ENCODE measurements around the gene CPLX3.

DNA sequence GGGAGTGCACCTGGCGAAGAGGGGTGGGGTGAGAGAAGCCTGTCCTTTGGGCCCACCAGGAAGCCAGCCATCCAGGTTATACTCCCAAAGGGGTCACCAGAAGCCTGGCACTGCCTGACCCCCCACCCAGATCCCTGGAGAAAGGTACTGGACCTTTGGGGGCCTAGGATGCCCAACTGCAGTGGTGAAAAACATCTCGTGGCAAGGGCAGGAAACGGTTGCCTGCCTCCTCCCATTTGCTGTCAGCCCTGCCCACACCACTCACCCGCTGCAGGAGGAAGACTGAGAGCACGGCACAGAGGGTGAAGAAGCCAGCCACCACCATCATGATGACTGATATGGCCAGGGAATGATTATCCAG is 18.8 kb downstream of the CPLX3 start:
- no peak for TF ChIP-seq EP300 (IDR thresholded peaks at IDR 0.05; ENCODE audit: borderline replicate concordance)
- no peak for TF ChIP-seq RAD21 (IDR thresholded peaks at IDR 0.05; ENCODE audit: low read depth)
- TF ChIP-seq, protein P1, sequence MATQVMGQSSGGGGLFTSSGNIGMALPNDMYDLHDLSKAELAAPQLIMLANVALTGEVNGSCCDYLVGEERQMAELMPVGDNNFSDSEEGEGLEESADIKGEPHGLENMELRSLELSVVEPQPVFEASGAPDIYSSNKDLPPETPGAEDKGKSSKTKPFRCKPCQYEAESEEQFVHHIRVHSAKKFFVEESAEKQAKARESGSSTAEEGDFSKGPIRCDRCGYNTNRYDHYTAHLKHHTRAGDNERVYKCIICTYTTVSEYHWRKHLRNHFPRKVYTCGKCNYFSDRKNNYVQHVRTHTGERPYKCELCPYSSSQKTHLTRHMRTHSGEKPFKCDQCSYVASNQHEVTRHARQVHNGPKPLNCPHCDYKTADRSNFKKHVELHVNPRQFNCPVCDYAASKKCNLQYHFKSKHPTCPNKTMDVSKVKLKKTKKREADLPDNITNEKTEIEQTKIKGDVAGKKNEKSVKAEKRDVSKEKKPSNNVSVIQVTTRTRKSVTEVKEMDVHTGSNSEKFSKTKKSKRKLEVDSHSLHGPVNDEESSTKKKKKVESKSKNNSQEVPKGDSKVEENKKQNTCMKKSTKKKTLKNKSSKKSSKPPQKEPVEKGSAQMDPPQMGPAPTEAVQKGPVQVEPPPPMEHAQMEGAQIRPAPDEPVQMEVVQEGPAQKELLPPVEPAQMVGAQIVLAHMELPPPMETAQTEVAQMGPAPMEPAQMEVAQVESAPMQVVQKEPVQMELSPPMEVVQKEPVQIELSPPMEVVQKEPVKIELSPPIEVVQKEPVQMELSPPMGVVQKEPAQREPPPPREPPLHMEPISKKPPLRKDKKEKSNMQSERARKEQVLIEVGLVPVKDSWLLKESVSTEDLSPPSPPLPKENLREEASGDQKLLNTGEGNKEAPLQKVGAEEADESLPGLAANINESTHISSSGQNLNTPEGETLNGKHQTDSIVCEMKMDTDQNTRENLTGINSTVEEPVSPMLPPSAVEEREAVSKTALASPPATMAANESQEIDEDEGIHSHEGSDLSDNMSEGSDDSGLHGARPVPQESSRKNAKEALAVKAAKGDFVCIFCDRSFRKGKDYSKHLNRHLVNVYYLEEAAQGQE (IDR thresholded peaks at IDR 0.05; ENCODE audit: low read depth): no peak
- no peak for TF ChIP-seq EGR1 (IDR thresholded peaks at IDR 0.05)
- TF ChIP-seq, protein P2, sequence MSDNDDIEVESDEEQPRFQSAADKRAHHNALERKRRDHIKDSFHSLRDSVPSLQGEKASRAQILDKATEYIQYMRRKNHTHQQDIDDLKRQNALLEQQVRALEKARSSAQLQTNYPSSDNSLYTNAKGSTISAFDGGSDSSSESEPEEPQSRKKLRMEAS (IDR thresholded peaks at IDR 0.05): no peak
- TF ChIP-seq NFIC (IDR thresholded peaks at IDR 0.05): no peak
- TF ChIP-seq TEAD4 (IDR thresholded peaks at IDR 0.05): no peak
- TF ChIP-seq USF1 (IDR thresholded peaks at IDR 0.05): no peak
- TF ChIP-seq TCF12 (IDR thresholded peaks at IDR 0.05; ENCODE audit: low read depth): no peak
- no peak for TF ChIP-seq YY1 (IDR thresholded peaks at IDR 0.05; ENCODE audit: low read depth)
- no peak for TF ChIP-seq CEBPB (IDR thresholded peaks at IDR 0.05)
- no peak for TF ChIP-seq ZBTB7A (IDR thresholded peaks at IDR 0.05; ENCODE audit: low read depth)
- no peak for TF ChIP-seq TAF1 (IDR thresholded peaks at IDR 0.05; ENCODE audit: low read depth)
- TF ChIP-seq CREB1 (IDR thresholded peaks at IDR 0.05; ENCODE audit: low read depth): no peak
